C4-2B (cell line): ENCODE results near the gene FOXP1.

Source experiments
- ZFX ChIP-seq: fragments of 450-650 bp; IDR thresholded peaks from 2 replicates; pipeline ENCODE4 v1.6.1; 2017
- TF ChIP-seq, protein P1 (sequence below): fragments of 450-650 bp; conservative IDR thresholded peaks from 2 replicates; pipeline ENCODE4 v1.5.1; 2017; ENCODE audit warnings: mild to moderate bottlenecking

- TF ChIP-seq, protein P1, sequence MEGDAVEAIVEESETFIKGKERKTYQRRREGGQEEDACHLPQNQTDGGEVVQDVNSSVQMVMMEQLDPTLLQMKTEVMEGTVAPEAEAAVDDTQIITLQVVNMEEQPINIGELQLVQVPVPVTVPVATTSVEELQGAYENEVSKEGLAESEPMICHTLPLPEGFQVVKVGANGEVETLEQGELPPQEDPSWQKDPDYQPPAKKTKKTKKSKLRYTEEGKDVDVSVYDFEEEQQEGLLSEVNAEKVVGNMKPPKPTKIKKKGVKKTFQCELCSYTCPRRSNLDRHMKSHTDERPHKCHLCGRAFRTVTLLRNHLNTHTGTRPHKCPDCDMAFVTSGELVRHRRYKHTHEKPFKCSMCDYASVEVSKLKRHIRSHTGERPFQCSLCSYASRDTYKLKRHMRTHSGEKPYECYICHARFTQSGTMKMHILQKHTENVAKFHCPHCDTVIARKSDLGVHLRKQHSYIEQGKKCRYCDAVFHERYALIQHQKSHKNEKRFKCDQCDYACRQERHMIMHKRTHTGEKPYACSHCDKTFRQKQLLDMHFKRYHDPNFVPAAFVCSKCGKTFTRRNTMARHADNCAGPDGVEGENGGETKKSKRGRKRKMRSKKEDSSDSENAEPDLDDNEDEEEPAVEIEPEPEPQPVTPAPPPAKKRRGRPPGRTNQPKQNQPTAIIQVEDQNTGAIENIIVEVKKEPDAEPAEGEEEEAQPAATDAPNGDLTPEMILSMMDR, result no peak
- no peak for TF ChIP-seq ZFX
Measured at GRCh38 chr3:71156062-71156665, 427.4 kb downstream of the FOXP1 start.
